ENCODE measurements around the gene GPRC6A.
"Not testable (repeated sequence)": the region's sequence is repeated elsewhere in the genome, so short reads cannot be mapped to it uniquely, and the experiment has no call there.

Gene GPRC6A

GRCh38 chr6:116840091-116840490, 11.2 kb upstream of the GPRC6A start:
- H3K27me3 ChIP-seq (ENCODE audit: control insufficient read depth, low read length) = no peaks in the 10 kb centered on the region
- H3F3A ChIP-seq (ENCODE audit: control insufficient read depth, insufficient read depth) = no peaks in the 10 kb centered on the region
- no peaks in the 10 kb centered on the region for H3K36me3 ChIP-seq (ENCODE audit: control insufficient read depth, low read length)
- H3K9me3 ChIP-seq (ENCODE audit: control insufficient read depth, insufficient read depth, low read length) = no peaks in the 10 kb centered on the region
- H3K79me2 ChIP-seq (ENCODE audit: control insufficient read depth, low read length) = no peaks in the 10 kb centered on the region
- no peak for TF ChIP-seq CTCF (IDR thresholded peaks at IDR 0.05; ENCODE audit: low read depth, low read length, poor library complexity, severe bottlenecking)
- H3K4me2 ChIP-seq (ENCODE audit: low read length) = no peak overlapping the region
- H3K27ac ChIP-seq (ENCODE audit: low read depth, low read length) = no peak overlapping the region
- H4K20me1 ChIP-seq (ENCODE audit: control insufficient read depth, insufficient read depth, low read depth, low read length) = no peaks in the 10 kb centered on the region
- H3K4me1 ChIP-seq (ENCODE audit: control insufficient read depth, low read length) = no peaks in the 10 kb centered on the region
- no peaks in the 10 kb centered on the region for H3K9me2 ChIP-seq (replicated peaks; ENCODE audit: control insufficient read depth, low read length)
- H3K4me3 ChIP-seq (ENCODE audit: low read length) = no peak overlapping the region

DNA sequence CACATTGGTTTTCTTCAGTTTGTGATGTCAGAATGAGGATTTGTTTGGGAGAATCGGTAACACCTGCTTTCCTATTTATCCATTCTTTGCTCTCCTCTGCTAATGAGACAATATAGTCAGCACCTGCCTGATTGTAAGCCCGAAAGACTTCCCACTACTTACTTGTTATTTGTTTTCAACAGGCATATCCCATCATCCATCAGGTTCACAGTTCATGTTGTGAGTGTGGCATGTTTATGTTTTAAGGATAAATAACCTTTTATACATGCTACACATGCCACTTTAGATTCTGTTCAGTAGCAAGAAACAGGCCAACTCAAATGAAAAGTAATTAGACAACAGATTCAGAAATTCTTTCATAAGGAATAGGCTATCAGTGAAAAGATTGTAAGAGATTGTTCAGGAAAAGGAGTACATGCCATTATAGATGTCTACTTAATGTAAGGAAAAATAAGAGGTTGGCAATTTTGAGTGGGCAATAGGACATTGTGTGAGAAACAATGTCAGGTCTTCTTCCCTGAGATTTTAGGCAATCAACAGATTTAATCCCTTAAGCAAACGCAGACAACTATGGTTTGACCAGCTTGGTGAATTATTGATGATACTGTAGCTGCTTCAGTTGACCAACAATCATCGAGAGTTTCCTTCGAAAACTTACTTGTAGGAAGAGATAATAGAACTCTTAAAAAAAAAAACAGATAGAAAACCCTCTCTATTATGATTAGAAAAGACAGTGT, 7.9 kb upstream of the GPRC6A start:
- no peaks in the 10 kb centered on the region for H4K20me1 ChIP-seq (ENCODE audit: control insufficient read depth, insufficient read depth, low read depth, low read length)
- no peaks in the 10 kb centered on the region for H3K9me2 ChIP-seq (replicated peaks; ENCODE audit: control insufficient read depth, low read length)
- no peaks in the 10 kb centered on the region for H3K9me3 ChIP-seq (ENCODE audit: control insufficient read depth, insufficient read depth, low read length)
- H3K27ac ChIP-seq (ENCODE audit: low read depth, low read length) = no peak overlapping the region
- no peak overlapping the region for H3K4me2 ChIP-seq (ENCODE audit: low read length)
- H3K4me3 ChIP-seq (ENCODE audit: low read length) = no peak overlapping the region
- H3K36me3 ChIP-seq (ENCODE audit: control insufficient read depth, low read length) = no peaks in the 10 kb centered on the region
- no peaks in the 10 kb centered on the region for H3F3A ChIP-seq (ENCODE audit: control insufficient read depth, insufficient read depth)
- H3K79me2 ChIP-seq (ENCODE audit: control insufficient read depth, low read length) = no peaks in the 10 kb centered on the region
- no peaks in the 10 kb centered on the region for H3K4me1 ChIP-seq (ENCODE audit: control insufficient read depth, low read length)
- TF ChIP-seq CTCF (IDR thresholded peaks at IDR 0.05; ENCODE audit: low read depth, low read length, poor library complexity, severe bottlenecking) (no peak), EZH2phosphoT487 (IDR thresholded peaks at IDR 0.05; ENCODE audit: borderline replicate concordance, low read length) (no peak)
- no peaks in the 10 kb centered on the region for H3K27me3 ChIP-seq (ENCODE audit: control insufficient read depth, low read length)

DNA sequence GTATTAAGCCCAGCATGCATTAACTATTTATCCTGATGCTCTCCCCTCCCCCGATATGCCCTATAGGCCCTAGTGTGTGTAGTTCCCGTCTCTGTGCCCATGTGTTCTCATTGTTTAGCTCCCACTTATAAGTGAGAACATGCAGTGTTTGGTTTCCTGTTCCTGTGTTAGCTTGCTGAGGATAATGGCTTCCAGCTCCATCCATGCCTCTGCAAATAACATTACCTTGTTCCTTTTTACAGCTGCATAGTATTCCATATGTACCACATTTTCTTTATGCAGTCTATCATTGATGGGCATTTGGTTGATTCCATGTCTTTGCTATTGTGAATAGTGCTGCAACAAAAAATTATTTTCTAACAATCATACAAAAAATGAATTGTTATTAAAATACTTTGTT, 5.6 kb upstream of the GPRC6A start:
- not testable (repeated sequence) for H3F3A ChIP-seq (ENCODE audit: control insufficient read depth, insufficient read depth); H3K36me3 ChIP-seq (ENCODE audit: control insufficient read depth, low read length); H3K27me3 ChIP-seq (ENCODE audit: control insufficient read depth, low read length); H3K4me1 ChIP-seq (ENCODE audit: control insufficient read depth, low read length); H4K20me1 ChIP-seq (ENCODE audit: control insufficient read depth, insufficient read depth, low read depth, low read length); H3K9me2 ChIP-seq (replicated peaks; ENCODE audit: control insufficient read depth, low read length); H3K4me2 ChIP-seq (ENCODE audit: low read length); H3K27ac ChIP-seq (ENCODE audit: low read depth, low read length); H3K4me3 ChIP-seq (ENCODE audit: low read length); H3K9me3 ChIP-seq (ENCODE audit: control insufficient read depth, insufficient read depth, low read length); H3K79me2 ChIP-seq (ENCODE audit: control insufficient read depth, low read length)

DNA sequence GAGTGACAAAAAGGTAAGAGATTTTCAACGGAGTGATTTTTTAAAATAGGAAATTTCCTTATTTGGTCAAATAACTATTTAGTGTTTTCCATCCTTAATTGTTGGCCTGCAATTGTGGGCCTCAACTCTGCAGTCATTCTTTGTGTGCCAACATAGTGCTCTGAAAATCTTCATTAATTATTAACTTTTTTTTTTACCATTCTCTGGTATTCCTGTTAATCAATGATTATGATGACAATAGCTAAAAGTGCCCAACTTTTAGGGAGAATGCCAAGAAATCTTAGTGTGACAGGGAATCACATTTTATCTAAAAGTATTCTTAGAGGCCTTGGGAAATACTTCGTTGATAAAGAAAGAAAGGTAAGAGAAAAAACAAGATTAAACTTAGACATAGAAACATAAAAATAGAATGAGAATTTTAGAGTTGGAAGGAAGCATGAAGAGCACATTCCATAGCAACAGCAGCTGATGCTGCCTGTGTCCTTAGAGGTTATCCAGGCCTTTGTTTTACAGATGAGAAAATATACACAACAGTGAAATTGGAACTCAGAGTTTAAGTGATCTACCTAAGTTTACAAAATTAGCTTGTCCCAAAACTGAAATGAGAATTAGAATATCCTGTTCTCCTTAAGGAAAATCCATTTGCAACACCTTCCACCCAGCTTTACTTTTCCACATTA, 1.2 kb downstream of the GPRC6A start:
- no peaks in the 10 kb centered on the region for H3K4me1 ChIP-seq (ENCODE audit: control insufficient read depth, low read length)
- H4K20me1 ChIP-seq (ENCODE audit: control insufficient read depth, insufficient read depth, low read depth, low read length) = no peaks in the 10 kb centered on the region
- no peak overlapping the region for H3K4me3 ChIP-seq (ENCODE audit: low read length)
- TF ChIP-seq CTCF (IDR thresholded peaks at IDR 0.05; ENCODE audit: low read depth, low read length, poor library complexity, severe bottlenecking) = no peak
- no peak for TF ChIP-seq EZH2phosphoT487 (IDR thresholded peaks at IDR 0.05; ENCODE audit: borderline replicate concordance, low read length)
- H3K36me3 ChIP-seq (ENCODE audit: control insufficient read depth, low read length) = no peaks in the 10 kb centered on the region
- H3F3A ChIP-seq (ENCODE audit: control insufficient read depth, insufficient read depth) = no peaks in the 10 kb centered on the region
- H3K9me2 ChIP-seq (replicated peaks; ENCODE audit: control insufficient read depth, low read length) = no peaks in the 10 kb centered on the region
- H3K27ac ChIP-seq (ENCODE audit: low read depth, low read length) = no peak overlapping the region
- H3K9me3 ChIP-seq (ENCODE audit: control insufficient read depth, insufficient read depth, low read length) = no peaks in the 10 kb centered on the region
- H3K4me2 ChIP-seq (ENCODE audit: low read length) = no peak overlapping the region
- H3K79me2 ChIP-seq (ENCODE audit: control insufficient read depth, low read length) = no peaks in the 10 kb centered on the region
- H3K27me3 ChIP-seq (ENCODE audit: control insufficient read depth, low read length) = no peaks in the 10 kb centered on the region

- H3F3A ChIP-seq (ENCODE audit: control insufficient read depth, insufficient read depth); H3K79me2 ChIP-seq (ENCODE audit: control insufficient read depth, low read length); H3K4me1 ChIP-seq (ENCODE audit: control insufficient read depth, low read length); H3K4me3 ChIP-seq (ENCODE audit: low read length); H3K9me3 ChIP-seq (ENCODE audit: control insufficient read depth, insufficient read depth, low read length); H3K27ac ChIP-seq (ENCODE audit: low read depth, low read length); H3K9me2 ChIP-seq (replicated peaks; ENCODE audit: control insufficient read depth, low read length); H3K4me2 ChIP-seq (ENCODE audit: low read length); H3K27me3 ChIP-seq (ENCODE audit: control insufficient read depth, low read length); H4K20me1 ChIP-seq (ENCODE audit: control insufficient read depth, insufficient read depth, low read depth, low read length); H3K36me3 ChIP-seq (ENCODE audit: control insufficient read depth, low read length): not testable (repeated sequence)
Measured at GRCh38 chr6:116816336-116816735, 12.5 kb downstream of the GPRC6A start.
